Upper lobe of left lung (tissue), 4 donors: ENCODE data around the gene IFITM10.

Experiments used
- CTCF ChIP-seq, 6 experiments: fragments of 450-650 bp in 4 of 6; fragments of 200-600 bp in 2 of 6; sonication (generic) in 2 of 6; IDR thresholded peaks; one replicate each; pipeline ENCODE4 v1.5.1; 2016 to 2019; ENCODE audit warnings: antibody characterized with exemption in 6 of 6
- EP300 ChIP-seq, 4 donors: sonication (generic); formaldehyde crosslinking; IDR thresholded peaks; one replicate each; pipeline ENCODE4 v1.5.1; 2017; ENCODE audit warnings: antibody characterized with exemption in 4 of 4, control low read depth in 2 of 4
- POLR2A ChIP-seq, 4 donors: fragments of 450-650 bp; IDR thresholded peaks; one replicate each; pipeline ENCODE4 v1.5.1; 2016 to 2017; ENCODE audit warnings: antibody characterized with exemption in 4 of 4, mild to moderate bottlenecking in 2 of 4
- POLR2AphosphoS5 ChIP-seq, 2 donors: sonication (generic); formaldehyde crosslinking; IDR thresholded peaks; one replicate each; pipeline ENCODE4 v1.5.1; 2017; ENCODE audit warnings: antibody characterized with exemption in 2 of 2

- no peak for TF ChIP-seq CTCF (IDR thresholded peaks at IDR 0.05)
- TF ChIP-seq EP300 (IDR thresholded peaks at IDR 0.05) = no peak
- TF ChIP-seq POLR2AphosphoS5 (IDR thresholded peaks at IDR 0.05) = no peak
- no peak for TF ChIP-seq POLR2A (IDR thresholded peaks at IDR 0.05)
Measured at GRCh38 chr11:1740786-1741530, 9.4 kb downstream of the IFITM10 start.
